SH-SY5Y (cell line): ENCODE data around the gene PLAAT4.

Experiments
- GATA2 ChIP-seq: IDR thresholded peaks from 2 replicates; pipeline ENCODE4 v1.6.1; 2011; ENCODE audit warnings: mild to moderate bottlenecking, low read depth, low read length
- GATA3 ChIP-seq: IDR thresholded peaks from 2 replicates; pipeline ENCODE4 v1.6.1; 2011; ENCODE audit warnings: low read depth, mild to moderate bottlenecking, low read length, moderate library complexity

Gene PLAAT4

GRCh38 chr11:63552921-63553320 is 16.3 kb downstream of the PLAAT4 start:
- TF ChIP-seq GATA2 (no peak), GATA3 (no peak)

GRCh38 chr11:63553759-63554158 is 17.2 kb downstream of the PLAAT4 start:
- TF ChIP-seq GATA2 (no peak), GATA3 (no peak)

- TF ChIP-seq GATA3 (no peak), GATA2 (no peak)
Observed at GRCh38 chr11:63554877-63555223, 18.2 kb downstream of the PLAAT4 start.

- TF ChIP-seq GATA2: no peak
- no peak for TF ChIP-seq GATA3
Observed at GRCh38 chr11:63556404-63557013, 19.9 kb downstream of the PLAAT4 start.

- no peak for TF ChIP-seq GATA2
- no peak for TF ChIP-seq GATA3
Observed at GRCh38 chr11:63557570-63557969, 21.0 kb downstream of the PLAAT4 start.

- TF ChIP-seq GATA3 (no peak), GATA2 (no peak)
Observed at GRCh38 chr11:63558459-63559157, 22.0 kb downstream of the PLAAT4 start.

- TF ChIP-seq GATA2: no peak
- TF ChIP-seq GATA3: no peak
Observed at GRCh38 chr11:63560506-63561180, 24.0 kb downstream of the PLAAT4 start.

GRCh38 chr11:63563201-63564055 is 26.8 kb downstream of the PLAAT4 start, which contains the start of gene PLAAT2:
TSS of gene PLAAT2 (minus strand) at chr11:63563379. CDS start at chr11:63563324, 55 bp downstream.
- no peak for TF ChIP-seq GATA3
- no peak for TF ChIP-seq GATA2

- no peak for TF ChIP-seq GATA2
- TF ChIP-seq GATA3: no peak
Observed at GRCh38 chr11:63564056-63564774, 27.6 kb downstream of the PLAAT4 start.

- TF ChIP-seq GATA2 (no peak), GATA3 (no peak)
Observed at GRCh38 chr11:63564784-63565350, 28.3 kb downstream of the PLAAT4 start.

GRCh38 chr11:63567044-63567840 is 30.6 kb downstream of the PLAAT4 start:
- TF ChIP-seq GATA2 (no peak), GATA3 (no peak)

- no peak for TF ChIP-seq GATA3
- no peak for TF ChIP-seq GATA2
Observed at GRCh38 chr11:63569570-63569969, 33.0 kb downstream of the PLAAT4 start.
